Measurements from ENCODE around the gene CAPRIN2. TPM values are rescaled to one million over a fixed set of nuclear protein-coding genes. Genes with fewer than 3 reads are reported as not detected.

Gene CAPRIN2
- total and polyA plus RNA-seq, 3 donors from 2014 or later, result 43.7 to 108 (median 74.5) TPM

DNA sequence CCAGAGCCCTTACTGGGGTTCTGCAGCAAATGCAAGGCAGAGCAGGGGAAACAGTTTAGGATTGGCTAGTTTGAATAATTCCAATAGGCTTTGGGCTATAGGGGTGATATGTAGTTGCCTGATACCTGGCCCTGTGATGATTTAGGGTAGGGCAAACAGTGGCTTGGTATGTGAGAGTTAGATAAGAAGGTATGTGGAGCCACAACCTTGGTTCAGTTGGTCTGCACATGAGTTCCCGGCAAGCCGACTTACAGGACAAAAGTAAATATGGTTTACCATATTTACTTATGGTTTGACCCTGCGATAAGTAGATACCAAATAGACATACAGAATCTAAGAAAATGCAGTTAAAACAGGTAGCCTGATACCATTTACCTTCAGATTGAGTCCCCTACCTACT lies 8.3 kb upstream of the CAPRIN2 start:
- DNase-seq, result no peak
- Histone ChIP-seq H3K36me3 (ENCODE audit: low read depth, missing control alignments) (no peaks in the 10 kb centered on the region), H3K27me3 (no peaks in the 10 kb centered on the region), H3K4me1 (no peaks in the 10 kb centered on the region), H3K27ac (no peak overlapping the region), H3K4me3 (no peak overlapping the region), H3K9me3 (no peaks in the 10 kb centered on the region)
- 93 to 94% methylated on average over 3 of the region's 3 CpGs for WGBS, 2 donors
- TF ChIP-seq, protein P1, sequence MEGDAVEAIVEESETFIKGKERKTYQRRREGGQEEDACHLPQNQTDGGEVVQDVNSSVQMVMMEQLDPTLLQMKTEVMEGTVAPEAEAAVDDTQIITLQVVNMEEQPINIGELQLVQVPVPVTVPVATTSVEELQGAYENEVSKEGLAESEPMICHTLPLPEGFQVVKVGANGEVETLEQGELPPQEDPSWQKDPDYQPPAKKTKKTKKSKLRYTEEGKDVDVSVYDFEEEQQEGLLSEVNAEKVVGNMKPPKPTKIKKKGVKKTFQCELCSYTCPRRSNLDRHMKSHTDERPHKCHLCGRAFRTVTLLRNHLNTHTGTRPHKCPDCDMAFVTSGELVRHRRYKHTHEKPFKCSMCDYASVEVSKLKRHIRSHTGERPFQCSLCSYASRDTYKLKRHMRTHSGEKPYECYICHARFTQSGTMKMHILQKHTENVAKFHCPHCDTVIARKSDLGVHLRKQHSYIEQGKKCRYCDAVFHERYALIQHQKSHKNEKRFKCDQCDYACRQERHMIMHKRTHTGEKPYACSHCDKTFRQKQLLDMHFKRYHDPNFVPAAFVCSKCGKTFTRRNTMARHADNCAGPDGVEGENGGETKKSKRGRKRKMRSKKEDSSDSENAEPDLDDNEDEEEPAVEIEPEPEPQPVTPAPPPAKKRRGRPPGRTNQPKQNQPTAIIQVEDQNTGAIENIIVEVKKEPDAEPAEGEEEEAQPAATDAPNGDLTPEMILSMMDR (IDR thresholded peaks at IDR 0.05), result no peak
- TF ChIP-seq POLR2A (IDR thresholded peaks at IDR 0.05), result no peak
- intact Hi-C loops (cut with DNase I; ENCODE audit: low total_unique reads), result no loop called here

GRCh38 chr12:30761730-30762129 lies 7.0 kb upstream of the CAPRIN2 start:
- no peak for TF ChIP-seq POLR2A (IDR thresholded peaks at IDR 0.05)
- TF ChIP-seq, protein P1 (IDR thresholded peaks at IDR 0.05), result no peak
- WGBS, 2 donors, result 96% methylated on average over 2 of the region's 2 CpGs
- intact Hi-C loops (cut with DNase I; ENCODE audit: low total_unique reads), result no loop called here
- no peak for DNase-seq
- Histone ChIP-seq H3K27me3 (no peaks in the 10 kb centered on the region), H3K27ac (no peak overlapping the region), H3K9me3 (no peaks in the 10 kb centered on the region), H3K4me3 (no peak overlapping the region), H3K4me1 (no peaks in the 10 kb centered on the region), H3K36me3 (ENCODE audit: low read depth, missing control alignments) (no peaks in the 10 kb centered on the region)

GRCh38 chr12:30757316-30757715 lies 2.6 kb upstream of the CAPRIN2 start:
- Histone ChIP-seq H3K4me3 (no peak overlapping the region), H3K4me1 (no peaks in the 10 kb centered on the region), H3K27me3 (no peaks in the 10 kb centered on the region), H3K27ac (no peak overlapping the region), H3K36me3 (ENCODE audit: low read depth, missing control alignments) (no peaks in the 10 kb centered on the region), H3K9me3 (no peaks in the 10 kb centered on the region)
- intact Hi-C loops (cut with DNase I; ENCODE audit: low total_unique reads), result no loop called here
- DNase-seq, result no peak
- 80 to 92% methylated on average over 4 of the region's 4 CpGs for WGBS, 2 donors
- TF ChIP-seq, protein P1 (IDR thresholded peaks at IDR 0.05), result no peak
- TF ChIP-seq POLR2A (IDR thresholded peaks at IDR 0.05), result no peak

DNA sequence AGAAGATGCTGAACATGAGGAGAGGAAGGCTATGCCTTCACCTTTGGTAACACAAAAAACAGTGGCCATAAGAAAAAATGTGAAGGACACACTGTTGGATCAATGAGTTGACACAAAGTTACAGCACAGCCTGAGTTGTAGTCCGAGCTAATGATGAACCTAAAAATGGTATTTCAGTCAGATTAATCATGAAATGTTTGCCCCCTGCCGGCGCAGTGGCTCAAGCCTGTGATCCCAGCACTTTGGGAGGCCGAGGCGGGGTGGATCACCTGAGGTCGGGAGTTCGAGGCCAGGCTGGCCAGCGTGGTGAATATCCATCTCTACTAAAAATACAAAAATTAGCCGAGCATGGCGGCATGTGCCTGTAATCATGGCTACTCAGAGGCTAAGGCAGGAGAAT lies 1.3 kb upstream of the CAPRIN2 start:
- 41 to 60% methylated on average over 10 of the region's 10 CpGs for WGBS, 2 donors
- DNase-seq, result peak; percentile 53
- Histone ChIP-seq H3K9me3 (no peaks in the 10 kb centered on the region), H3K27me3 (no peaks in the 10 kb centered on the region), H3K27ac (peak overlapping the region in 1 of 2 donors; percentile 83), H3K36me3 (ENCODE audit: low read depth, missing control alignments) (no peaks in the 10 kb centered on the region), H3K4me3 (no peak overlapping the region), H3K4me1 (no peaks in the 10 kb centered on the region)
- TF ChIP-seq, protein P1 (IDR thresholded peaks at IDR 0.05), result peak in 2 of 3 experiments; percentile 13 to 27
- TF ChIP-seq POLR2A (IDR thresholded peaks at IDR 0.05), result no peak
- intact Hi-C loops (cut with DNase I; ENCODE audit: low total_unique reads), result no loop called here

DNA sequence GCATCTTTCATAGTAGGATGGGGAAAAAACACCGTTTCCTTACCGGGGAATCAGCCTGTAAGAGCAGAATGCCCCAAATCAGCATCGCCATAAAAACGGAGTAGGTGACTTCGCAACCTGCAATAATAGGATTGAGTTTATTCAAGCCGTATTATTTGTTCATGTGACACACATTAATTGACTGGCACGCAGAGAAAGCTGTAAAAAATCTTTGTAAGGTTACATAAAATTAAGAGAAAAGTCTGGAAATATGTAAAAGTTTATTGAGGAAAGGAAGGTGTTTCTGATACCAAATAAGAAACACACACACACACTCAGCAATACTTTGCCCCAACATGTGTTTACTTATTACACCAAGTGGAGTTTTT lies 628 bp upstream of the CAPRIN2 start:
- Histone ChIP-seq H3K9me3 (no peaks in the 10 kb centered on the region), H3K4me3 (peak overlapping the region; percentile 71 to 75), H3K27me3 (no peaks in the 10 kb centered on the region), H3K36me3 (ENCODE audit: low read depth, missing control alignments) (no peaks in the 10 kb centered on the region), H3K4me1 (no peaks in the 10 kb centered on the region), H3K27ac (peak overlapping the region; percentile 77 to 83)
- 4 to 6% methylated on average over 7 of the region's 7 CpGs for WGBS, 2 donors
- intact Hi-C loops (cut with DNase I; ENCODE audit: low total_unique reads), result no loop called here
- TF ChIP-seq, protein P1 (IDR thresholded peaks at IDR 0.05), result no peak
- no peak for TF ChIP-seq POLR2A (IDR thresholded peaks at IDR 0.05)
- DNase-seq, result no peak

Measured in testis (tissue), 3 donors.